DMS 273 treated with DMSO at 0.1 percent for 48 hours (cell line): ENCODE measurements around the gene P2RX1.

Experiments used
- DNase-seq: peaks from one replicate; lab custom pipeline; 2025; lab: John Stamatoyannopoulos, UW

Gene P2RX1

DNA sequence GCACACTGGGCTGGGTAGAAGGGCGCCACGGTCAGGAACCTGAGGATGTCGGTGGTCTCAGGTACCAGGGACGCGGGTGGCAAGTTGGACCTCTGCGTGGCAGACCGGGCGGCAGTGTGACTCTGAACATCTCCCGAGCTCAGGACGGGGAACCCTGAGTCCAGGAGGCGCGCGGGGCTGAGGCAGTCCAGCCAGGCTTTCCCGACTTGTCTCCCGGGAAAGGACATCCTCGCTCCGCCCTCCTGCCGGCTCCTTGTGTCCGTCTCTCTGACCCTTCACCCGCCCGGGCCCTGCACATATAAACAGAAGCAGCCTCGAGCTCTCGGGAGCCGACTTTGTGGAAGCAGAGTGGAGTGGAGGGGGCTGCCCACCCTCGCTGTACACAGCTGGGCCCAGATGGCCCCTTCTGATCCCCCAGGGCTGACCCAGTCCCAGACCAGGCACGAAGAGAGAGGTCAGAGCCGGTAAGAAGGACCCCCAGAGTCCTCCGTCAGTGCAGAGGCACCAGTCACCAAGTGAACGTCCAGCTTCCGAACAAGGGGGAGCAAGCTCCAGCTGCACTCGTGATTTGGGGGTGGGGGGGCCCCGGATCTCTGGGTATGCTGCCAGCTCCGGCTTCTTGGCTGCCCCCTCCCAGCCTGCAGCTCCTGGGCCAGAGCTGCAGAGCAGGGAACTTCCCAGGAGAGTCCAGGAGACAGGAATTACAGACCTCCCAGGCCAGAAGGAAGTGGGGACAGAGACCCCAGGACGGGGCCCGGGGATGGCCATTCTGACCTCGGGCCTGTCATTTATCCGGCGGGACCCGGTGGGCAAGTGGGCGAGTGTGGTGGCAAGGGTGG is 8.5 kb upstream of the P2RX1 start:
- DNase-seq, result no peak

DNA sequence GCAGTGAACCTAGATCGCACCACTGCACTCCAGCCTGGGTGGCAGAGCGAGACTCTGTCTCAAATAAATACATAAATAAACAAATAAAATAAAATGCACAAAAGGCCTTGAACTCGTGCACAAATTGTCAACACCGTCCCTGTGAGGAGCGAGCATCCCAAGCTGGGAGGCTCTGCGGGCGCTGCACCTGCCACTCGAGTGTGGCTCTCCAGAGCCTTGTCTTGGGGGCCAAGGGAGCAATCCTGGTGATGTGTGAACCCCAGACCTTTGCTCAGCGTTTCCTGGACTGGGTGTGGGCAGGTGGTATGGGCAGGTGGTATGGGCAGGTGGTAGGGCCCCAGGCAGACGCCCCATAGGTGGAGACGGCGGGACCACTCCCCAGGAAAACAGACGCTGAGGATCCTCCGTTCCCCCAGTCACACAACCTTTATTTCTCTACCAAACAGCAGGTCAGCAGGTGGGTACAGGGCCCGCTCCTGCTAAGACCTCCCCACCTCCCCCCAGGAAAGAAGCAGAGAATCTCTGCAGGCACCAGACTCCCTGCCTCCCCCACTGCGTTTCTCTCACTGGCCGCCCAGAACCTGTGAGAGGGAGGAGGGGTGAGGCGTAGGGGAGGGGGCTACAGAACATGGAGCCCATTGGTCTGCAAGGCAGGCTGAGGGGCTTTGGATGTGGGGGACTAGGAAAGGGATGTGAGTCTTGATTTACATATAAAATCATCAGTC is 7.4 kb upstream of the P2RX1 start:
- DNase-seq, result no peak

DNA sequence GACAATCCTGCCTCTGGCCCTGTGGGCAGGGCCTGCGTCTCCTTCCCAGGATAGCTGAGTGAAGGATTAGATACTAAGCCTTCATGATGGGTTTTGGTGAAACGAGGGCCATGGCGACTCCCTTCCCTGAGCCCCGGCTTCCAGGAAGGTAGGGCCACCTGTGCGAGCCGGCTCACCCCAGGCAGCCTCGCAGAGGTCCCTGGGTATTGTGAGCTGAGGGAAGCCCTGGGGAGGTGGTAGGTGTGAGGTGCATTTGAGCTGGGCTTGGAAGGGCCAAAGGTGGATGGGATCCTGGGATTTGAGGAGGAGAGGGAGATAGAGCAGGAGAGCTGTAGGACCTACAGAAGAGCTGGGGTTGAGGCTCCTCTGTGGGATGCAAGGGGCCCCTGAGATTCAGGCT is 6.5 kb upstream of the P2RX1 start:
- no peak for DNase-seq

DNA sequence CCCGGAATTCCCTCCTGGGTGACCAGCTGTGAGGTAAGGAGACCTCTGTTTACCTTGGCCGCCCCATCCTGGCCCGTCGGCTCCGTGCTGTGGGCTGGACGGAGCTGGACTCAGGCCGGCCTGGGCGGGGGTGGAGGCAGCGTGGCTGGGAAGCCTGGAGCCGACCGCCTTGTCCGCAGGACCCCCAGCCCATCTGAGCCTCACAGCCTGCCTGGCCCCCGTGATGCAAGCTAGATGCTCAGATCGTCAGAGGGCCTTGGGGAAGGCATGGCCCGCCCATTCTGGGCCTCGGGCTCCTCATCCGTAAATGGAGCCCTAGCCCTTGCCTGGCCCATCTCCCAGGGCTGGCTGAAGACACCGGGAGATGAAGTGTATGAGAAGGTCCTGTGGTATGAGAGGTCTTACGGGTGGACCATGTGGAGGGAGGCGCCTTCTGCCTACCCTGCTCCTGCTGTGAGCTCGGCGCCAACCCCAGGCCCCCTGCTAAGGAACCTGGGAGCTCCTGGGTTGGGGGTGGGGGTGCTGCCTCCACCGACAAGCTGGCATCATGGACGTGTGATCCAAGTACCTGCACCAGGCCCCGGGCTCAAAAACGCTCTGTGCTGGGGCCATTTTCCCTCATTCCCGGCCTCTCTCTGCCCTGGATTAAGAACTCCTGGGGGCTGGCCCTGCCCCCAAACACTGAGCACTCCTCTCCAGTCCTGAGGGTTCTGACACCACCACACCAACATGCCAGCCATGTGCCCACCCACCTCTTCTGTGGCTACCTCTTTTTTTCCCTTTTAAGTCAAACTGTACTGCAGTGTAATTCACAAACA is 5.4 kb upstream of the P2RX1 start:
- DNase-seq, result no peak

DNA sequence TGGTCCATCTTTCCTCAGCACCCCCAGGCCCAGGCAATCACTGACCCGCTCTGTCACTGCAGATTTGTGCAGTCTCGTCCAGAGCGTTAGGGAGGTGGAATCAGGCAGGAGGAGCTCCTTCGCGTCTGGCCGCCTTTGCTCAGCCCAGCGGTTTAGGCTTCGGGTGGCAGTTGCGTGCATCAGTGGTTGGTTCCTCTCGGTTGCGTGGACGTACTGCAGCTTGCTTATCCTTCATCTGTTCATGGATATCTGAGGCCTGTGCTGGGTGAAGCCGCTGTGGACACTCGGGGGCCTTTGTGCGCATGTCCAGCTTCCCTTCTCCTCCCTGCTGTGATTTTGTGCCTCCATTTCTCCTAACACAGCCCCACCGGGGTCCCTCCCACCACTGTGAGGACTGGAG is 4.7 kb upstream of the P2RX1 start:
- DNase-seq, result no peak

DNA sequence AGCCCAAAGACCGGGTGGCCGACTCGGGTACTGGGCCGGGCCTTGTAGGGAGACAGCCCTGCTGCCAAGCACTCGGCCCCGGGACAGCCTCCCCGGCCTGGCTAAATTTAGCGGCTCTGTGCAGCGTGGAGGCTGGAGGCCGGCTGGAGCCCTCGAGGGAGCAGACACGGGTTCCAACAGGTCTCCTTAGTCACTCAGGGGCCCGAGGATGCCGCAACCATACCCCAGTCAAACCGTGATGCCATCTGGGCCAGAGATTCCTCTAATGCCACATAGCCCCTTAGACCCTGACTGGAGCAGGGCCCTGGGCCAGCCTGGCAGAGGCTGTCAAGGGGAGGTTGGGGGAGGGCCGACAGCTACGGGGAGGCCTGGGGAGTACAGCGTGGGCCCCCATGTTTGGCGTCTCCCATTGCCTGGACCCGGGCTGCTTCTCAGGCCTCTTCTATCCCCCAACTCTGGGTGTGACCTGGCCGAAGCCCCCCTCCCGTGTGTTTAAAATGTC is 2.9 kb upstream of the P2RX1 start:
- DNase-seq, result no peak

DNA sequence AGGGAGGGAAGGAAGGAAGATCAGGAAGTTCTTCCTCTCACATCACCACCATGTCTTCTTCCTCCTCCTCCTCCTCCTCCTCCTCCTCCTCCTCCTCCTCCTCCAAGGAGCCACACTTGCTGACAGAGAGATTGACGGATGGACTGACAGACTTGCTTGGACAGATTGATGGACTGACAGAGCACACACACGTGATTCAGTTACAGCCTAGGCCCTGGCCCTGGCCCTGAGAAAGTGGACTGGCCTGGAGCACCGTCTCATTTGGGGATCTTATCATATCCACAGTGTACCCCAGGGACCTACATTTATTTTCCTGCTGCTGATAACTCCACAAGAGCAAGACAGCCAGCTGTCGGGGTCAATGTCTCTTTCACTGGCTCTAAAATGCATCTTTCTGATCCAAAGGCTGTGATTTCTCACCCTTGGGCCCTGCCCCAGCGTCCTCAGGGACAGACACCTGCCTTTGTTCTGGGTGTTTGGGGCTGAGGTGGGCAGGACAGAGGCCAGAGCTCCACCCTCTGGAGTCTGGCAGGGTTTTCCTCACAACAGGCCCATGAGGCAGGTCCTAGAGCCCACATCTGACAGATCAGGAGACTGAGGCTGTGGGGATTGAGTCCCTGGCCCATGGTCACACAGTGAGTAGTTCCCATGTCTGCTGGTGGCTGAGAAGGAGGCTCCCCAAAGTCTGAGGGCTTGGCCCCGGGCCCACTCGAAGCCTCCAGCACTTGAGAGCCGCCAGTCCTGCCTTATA is 2.3 kb upstream of the P2RX1 start:
- DNase-seq, result no peak

DNA sequence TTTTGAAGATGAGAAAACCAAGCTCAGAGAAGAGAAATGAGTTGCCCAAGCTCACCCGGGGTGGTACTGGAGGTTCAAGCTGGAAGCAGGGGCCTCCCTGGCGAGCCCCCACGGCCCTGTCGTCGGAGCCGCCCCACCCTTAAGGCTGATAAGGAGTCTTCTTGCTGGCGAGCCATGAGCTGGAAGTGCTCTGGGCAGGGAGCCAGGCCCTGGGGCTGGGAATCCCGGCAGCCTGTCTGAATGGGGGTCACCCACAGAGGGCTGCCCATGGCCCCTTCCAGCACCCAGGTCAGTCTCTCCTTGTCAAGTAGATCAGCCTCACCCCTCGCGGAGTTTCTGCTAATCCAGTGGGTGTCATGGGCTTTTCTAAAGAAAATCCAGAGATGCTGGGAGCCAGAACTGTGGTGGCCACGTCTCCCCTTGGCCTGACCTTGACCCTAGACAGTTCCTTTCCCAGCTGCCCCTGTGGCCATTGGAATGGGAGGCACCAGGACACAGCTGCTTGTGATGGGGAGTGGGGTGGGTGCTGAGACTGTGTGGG is 1.2 kb upstream of the P2RX1 start:
- DNase-seq, result no peak

DNA sequence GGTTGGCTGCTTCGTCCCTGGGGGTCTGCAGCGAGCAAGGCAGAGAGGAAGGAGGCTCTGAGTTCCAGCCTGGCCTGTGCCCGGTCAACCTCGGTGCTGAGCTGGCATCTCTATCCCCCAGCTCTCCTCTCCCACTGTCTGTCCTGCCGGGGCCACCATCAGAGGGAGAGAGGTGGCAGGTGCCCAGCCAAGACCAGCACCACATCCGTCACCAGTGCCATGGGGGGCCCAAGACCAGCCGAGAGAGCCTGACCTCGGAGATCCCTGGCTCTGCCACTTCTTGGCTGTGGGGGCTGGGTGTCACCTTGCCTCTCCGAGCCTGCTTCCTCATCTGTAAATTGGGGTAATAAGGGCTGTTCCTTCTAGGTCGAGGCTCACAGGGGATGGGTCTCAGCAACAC is 560 bp upstream of the P2RX1 start:
- DNase-seq, result no peak

DNA sequence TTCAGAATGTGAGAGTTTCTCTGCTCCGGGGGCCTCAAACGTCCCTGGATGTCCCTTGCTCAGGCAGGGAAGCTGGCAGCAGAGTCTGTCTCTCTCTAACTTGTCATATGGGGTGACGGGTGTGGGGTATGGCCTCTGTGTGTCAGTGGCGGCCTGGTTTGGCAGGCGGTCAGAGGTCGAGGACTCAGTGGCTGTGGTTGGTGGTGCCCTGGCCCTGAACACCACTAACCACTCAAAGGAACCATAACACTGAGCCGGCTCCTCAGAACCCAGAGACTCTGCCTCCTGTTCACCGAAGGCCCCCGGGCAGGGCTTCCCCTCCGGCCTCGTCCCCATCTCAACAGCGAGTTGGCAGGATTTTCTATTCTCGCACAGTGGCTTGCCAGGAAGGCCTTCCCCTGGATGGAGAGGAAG is 677 bp downstream of the P2RX1 start:
- no peak for DNase-seq

DNA sequence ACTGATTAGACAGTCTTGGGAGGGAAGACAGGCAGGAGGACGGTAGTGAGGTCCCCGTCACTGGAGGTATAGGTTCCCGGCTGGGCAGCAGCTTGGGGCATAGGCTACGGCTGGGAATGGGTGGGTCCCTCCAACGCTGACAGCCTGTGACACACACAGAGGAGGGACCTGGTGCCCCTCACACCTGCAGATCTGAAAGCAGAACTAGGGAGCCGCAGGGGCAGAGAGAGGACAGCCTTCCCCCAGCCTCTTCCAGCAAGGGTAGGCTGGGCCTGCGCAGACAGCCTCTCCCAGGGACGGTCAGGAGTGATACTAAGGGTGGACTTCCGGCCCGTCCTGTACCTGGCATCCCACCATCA is 2.0 kb downstream of the P2RX1 start:
- no peak for DNase-seq

DNA sequence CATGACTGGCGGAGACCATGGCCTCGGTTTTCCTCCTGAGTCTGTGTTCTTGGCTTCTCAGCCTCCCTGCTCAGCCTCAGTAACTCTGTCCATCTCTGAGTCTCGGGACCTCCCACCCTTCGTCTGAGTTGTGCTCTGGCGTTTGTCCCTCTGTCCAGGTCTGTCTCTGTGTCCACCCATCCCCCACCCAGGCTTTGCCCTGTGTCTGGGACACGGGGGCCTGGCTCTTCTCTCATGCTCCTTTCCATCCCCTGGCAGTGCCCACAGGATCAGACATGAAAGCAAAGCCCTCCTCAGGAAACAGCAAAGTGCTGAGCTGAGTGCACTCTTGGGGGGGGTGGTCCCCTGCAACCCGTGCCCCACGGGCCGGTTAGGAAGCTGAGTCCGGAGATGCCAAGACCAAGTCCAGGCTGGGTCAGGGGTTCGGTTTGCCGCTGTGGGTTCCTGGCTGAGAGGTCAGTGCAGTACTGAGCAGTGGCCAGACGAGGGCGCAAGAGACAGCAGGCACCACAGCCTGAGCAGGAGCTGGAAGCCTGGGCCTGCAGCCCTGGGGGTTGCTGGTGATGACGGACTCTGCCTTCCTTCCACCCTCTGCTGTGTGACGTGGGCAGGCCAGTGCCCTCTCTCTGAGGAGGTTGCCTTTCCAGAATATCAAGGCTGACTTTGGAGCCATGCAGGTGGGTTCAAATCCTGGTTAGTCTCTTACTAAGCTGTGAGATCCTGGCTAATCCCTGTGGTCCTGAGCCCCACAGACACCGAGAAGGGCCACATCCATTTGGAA is 2.5 kb downstream of the P2RX1 start:
- DNase-seq, result no peak

DNA sequence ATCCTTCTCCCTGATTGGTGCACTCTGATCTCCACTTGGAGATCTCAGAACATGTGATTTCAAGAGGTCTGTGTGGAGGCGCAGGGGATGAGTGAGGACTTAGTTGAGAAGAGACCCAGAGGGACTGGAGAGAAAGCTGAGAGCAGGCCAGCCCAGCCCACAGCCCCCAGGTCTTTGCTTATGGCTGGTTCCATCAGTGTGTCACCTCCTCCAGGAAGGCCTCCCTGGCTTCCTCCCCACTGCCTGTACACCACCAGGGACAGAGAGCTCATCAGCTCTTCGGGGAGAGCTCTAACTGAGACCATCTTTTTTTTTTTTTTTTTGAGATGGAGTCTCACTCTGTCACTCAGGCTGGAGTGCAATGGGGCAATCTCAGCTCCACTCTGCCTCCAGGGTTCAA is 3.4 kb downstream of the P2RX1 start:
- DNase-seq, result no peak

DNA sequence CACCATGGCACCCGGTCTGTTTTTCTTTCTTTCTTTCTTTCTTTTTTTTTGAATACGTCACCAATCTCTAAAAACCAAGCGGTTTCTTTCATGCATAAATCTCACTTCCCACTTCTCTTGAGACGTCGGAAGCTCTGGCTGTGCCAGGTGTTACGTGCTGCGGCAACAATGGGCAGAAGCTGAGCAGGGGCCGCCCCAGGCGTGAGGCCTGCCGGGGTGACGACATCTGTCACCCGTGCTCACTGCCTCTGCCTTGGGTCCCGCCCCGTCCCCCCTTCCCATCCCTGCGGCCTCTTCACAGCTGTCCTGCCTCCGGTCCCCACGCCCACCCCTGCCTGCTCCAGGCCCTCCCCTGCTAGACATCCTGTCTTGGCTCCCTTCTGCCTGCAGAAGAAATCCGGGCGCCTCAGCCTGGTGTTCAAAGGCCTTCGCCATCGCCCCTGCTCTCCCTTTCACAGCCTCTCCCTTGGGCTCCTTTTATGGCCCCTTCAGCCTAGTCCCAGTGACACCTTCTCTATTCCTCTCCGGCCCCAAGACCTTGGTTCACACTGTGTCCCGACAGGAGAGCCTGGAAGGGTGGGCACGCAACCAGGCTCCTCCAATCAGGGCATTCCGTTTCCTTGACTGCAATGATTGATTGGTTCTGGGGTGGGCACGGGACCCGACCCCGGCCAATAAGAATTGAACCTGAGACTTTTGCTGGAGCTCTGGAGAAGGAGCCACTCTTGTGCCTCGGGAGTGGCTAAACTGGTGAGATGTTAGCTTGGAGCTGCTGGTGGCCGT is 4.8 kb downstream of the P2RX1 start:
- no peak for DNase-seq

DNA sequence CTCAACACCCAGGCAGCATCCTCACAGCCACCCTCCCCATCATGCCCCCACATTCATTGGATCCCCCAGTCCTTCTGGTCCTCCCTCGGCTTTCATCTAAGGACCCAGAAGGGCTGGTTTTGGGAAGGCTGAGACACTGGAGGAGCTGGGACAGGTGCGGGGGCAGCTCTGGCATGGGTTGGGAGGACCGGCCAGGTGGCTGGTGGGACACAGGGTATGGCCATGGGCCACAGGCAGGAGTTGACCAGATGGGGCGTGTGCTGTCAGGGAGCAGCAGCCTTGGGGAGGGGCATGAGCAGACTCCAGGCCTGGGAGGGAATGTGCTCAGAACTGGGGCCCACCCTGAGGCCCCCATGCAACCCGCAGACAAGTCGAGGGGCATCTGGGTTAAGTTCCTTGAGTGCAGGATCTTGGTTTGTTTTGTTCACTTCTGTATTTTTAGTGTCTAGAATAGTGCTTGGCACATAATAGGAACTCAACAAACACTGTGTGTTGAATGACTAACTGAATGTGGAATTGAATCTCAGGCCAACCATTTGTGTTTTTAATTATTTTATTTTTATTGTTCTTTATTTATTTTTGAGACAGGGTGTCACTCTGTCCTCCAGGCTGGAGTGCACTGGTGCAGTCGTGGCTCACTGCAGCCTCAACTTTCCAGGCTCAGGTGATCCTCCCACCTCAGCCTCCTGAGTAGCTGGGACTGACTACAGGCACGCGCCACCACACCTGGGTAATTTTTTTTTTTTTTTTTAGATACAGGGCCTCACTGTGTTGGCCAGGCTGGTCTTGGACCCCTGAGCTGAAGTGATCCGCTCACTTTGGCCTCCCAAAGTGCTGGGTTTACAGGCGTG is 5.6 kb downstream of the P2RX1 start:
- DNase-seq, result no peak

DNA sequence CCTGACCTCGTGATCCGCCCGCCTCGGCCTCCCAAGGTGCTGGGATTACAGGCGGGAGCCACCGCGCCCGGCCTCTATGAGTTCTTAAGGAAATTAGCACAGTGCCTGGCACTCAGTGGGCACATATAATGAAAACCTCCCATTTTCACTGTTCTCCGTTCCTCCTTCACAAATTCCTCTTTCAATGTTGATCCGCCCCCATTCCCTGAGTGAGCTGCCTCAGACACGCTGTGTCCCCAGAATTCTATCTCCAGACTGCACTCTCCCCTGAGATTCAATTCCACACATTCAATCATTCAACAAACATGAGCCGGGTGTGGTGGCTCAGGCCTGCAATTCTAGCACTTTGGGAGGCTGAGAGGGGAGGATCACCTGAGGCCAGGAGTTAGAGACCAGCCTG is 7.0 kb downstream of the P2RX1 start:
- no peak for DNase-seq

DNA sequence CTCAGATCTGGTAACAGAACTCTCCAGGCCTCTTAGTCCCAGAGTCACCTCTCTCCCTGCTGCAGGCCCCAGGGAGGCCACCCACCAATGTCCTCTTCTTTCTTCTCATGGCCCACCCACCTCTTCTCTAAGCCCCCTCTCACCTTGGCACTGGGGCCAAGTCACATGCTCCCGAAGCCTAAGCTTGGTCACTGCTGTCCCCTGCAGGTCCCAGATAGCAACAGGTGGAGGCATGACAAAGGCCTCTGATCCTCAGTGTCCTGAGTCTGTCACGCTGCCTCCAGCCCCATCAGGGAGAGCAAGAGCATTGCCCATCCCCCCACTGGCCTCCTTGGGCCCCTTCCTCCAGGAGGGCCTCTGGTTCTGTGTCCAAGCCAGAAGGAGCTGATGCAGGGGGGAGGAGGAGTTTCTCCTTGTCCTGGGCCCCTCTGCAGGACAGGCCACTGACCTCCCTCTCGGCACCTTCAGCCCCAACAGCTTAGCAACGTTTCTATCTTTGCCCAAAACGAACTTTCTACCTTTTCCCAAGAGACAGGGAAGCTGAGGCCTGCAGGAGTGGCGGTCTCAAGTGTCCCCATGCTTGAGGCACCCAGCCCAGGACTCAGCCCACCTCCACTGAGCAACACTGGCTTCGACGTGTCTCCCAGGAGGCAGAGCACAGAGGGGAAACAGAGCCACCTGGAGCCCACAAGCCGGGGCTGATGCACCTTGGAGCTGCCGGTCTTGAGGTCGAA is 8.6 kb downstream of the P2RX1 start:
- DNase-seq, result no peak

DNA sequence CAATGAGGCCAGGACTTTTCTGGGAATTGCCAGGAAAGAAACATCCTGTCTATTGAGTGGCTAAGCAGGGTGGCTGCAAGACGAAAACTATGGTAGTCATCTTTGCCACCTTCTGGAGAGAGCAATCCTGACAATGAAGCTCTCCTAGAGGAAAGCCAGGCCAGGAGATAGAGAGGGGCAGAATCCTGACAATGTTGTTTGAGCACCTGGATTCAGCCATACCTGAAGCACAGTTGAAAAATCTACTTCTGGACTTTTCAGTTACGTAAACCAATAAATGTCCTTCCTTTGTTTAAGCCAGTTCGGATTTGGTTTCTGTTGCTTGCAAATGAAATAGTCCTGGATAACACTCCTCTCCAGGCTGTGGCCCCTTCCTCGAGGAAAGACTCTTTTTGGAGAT is 9.4 kb downstream of the P2RX1 start:
- DNase-seq, result no peak
